ENCODE measurements around the gene LIMK2. TPM values are rescaled to one million over a fixed set of nuclear protein-coding genes. Genes with fewer than 3 reads are reported as not detected.

LIMK2 gene
- total RNA-seq, 1 experiment from 2014 or later = 42.5 TPM

- H2AFZ ChIP-seq = no peak overlapping the region
- no peaks in the 10 kb centered on the region for H3K27me3 ChIP-seq (ENCODE audit: insufficient read depth, low read depth)
- no TSS peak for BruUV-seq (replicated peaks)
- DNase-seq = no peak
- H3K79me2 ChIP-seq (ENCODE audit: low read depth) = no peaks in the 10 kb centered on the region
- POLR2A ChIA-PET (ENCODE audit: unreplicated experiment) = no interaction called here
- TF ChIP-seq EZH2 (IDR thresholded peaks at IDR 0.05; ENCODE audit: low read depth) = no peak
- no peak for TF ChIP-seq CTCF (conservative IDR thresholded peaks at IDR 0.05)
- peaks cover 44% of the 10 kb centered on the region for H3K4me1 ChIP-seq (replicated peaks; ENCODE audit: insufficient read depth)
- no peaks in the 10 kb centered on the region for H3K9me2 ChIP-seq (ENCODE audit: insufficient read depth)
- no peaks in the 10 kb centered on the region for H3K9me3 ChIP-seq (ENCODE audit: insufficient read depth, low read depth)
- intact Hi-C loops (cut with micrococcal nuclease; ENCODE audit: unreplicated experiment) = no loop called here
- H3K4me3 ChIP-seq = no peak overlapping the region
- H3K27ac ChIP-seq = no peak overlapping the region
- H3K36me3 ChIP-seq (ENCODE audit: low read depth) = no peaks in the 10 kb centered on the region
- no peaks in the 10 kb centered on the region for H4K20me1 ChIP-seq (ENCODE audit: insufficient read depth)
- H3F3A ChIP-seq (ENCODE audit: insufficient read depth, low read depth) = peaks cover 45% of the 10 kb centered on the region
- CTCF ChIA-PET = interaction anchor here (0.6 kb wide), 1 partner anchor 132 kb away, joined by 3 read pairs; no protein-coding TSS in a partner anchor
- no peak overlapping the region for H3K4me2 ChIP-seq
Measured at GRCh38 chr22:31239771-31240370, 27.8 kb downstream of the LIMK2 start.

- Histone ChIP-seq H3K27me3 (ENCODE audit: insufficient read depth, low read depth) (no peaks in the 10 kb centered on the region), H3K4me1 (replicated peaks; ENCODE audit: insufficient read depth) (peaks cover 47% of the 10 kb centered on the region), H2AFZ (no peak overlapping the region), H3F3A (ENCODE audit: insufficient read depth, low read depth) (peaks cover 45% of the 10 kb centered on the region), H3K4me2 (peak overlapping the region; percentile 78), H3K9me3 (ENCODE audit: insufficient read depth, low read depth) (no peaks in the 10 kb centered on the region), H3K27ac (0 out of 2 replicates have a peak overlapping the region, but pooled peaks have one; percentile 2), H3K36me3 (ENCODE audit: low read depth) (no peaks in the 10 kb centered on the region), H4K20me1 (ENCODE audit: insufficient read depth) (no peaks in the 10 kb centered on the region), H3K9me2 (ENCODE audit: insufficient read depth) (no peaks in the 10 kb centered on the region), H3K4me3 (no peak overlapping the region), H3K79me2 (ENCODE audit: low read depth) (no peaks in the 10 kb centered on the region)
- no peak for TF ChIP-seq CTCF (conservative IDR thresholded peaks at IDR 0.05)
- TF ChIP-seq EZH2 (IDR thresholded peaks at IDR 0.05; ENCODE audit: low read depth) = no peak
- ChIA-PET CTCF (no interaction called here), POLR2A (ENCODE audit: unreplicated experiment) (no interaction called here)
- intact Hi-C loops (cut with micrococcal nuclease; ENCODE audit: unreplicated experiment) = no loop called here
- DNase-seq = peak; percentile 24 to 64
- BruUV-seq (replicated peaks) = no TSS peak
Measured at GRCh38 chr22:31241200-31241599, 29.1 kb downstream of the LIMK2 start.

GRCh38 chr22:31241936-31242335 lies 29.8 kb downstream of the LIMK2 start:
- H3K4me2 ChIP-seq = peak overlapping the region; percentile 78
- H3K9me2 ChIP-seq (ENCODE audit: insufficient read depth) = no peaks in the 10 kb centered on the region
- no peak overlapping the region for H2AFZ ChIP-seq
- H3K27ac ChIP-seq = peak overlapping the region; percentile 71; the same call in 1 of the 2 replicates
- H3K36me3 ChIP-seq (ENCODE audit: low read depth) = no peaks in the 10 kb centered on the region
- BruUV-seq (replicated peaks) = no TSS peak
- no peaks in the 10 kb centered on the region for H3K9me3 ChIP-seq (ENCODE audit: insufficient read depth, low read depth)
- POLR2A ChIA-PET (ENCODE audit: unreplicated experiment) = interaction anchor here (0.7 kb wide), 1 partner anchor 62 kb away, joined by 4 read pairs; no protein-coding TSS in a partner anchor
- no peak overlapping the region for H3K4me3 ChIP-seq
- peaks cover 47% of the 10 kb centered on the region for H3K4me1 ChIP-seq (replicated peaks; ENCODE audit: insufficient read depth)
- peaks cover 45% of the 10 kb centered on the region for H3F3A ChIP-seq (ENCODE audit: insufficient read depth, low read depth)
- no peak for TF ChIP-seq EZH2 (IDR thresholded peaks at IDR 0.05; ENCODE audit: low read depth)
- H3K79me2 ChIP-seq (ENCODE audit: low read depth) = no peaks in the 10 kb centered on the region
- DNase-seq = peak in 1 of 2 experiments; percentile 71
- H4K20me1 ChIP-seq (ENCODE audit: insufficient read depth) = no peaks in the 10 kb centered on the region
- intact Hi-C loops (cut with micrococcal nuclease; ENCODE audit: unreplicated experiment) = no loop called here
- no peaks in the 10 kb centered on the region for H3K27me3 ChIP-seq (ENCODE audit: insufficient read depth, low read depth)
- CTCF ChIA-PET = interaction anchor here (0.6 to 0.7 kb wide), 2 partner anchors 83 to 322 kb away, joined by 3 read pairs; no protein-coding TSS in a partner anchor
